Right atrium auricular region (tissue), 2 donors: ENCODE results near the gene OSBPL3. TPM values are rescaled to one million over a fixed set of nuclear protein-coding genes. Genes with fewer than 3 reads are reported as not detected.

Source experiments
- DNase-seq: peaks from one replicate; pipeline ENCODE4 v3.0.0-alpha.2; 2019; ENCODE audit warnings: low spot score
- H3K27ac ChIP-seq, 2 donors: fragments of 200-600 bp; sonication (generic); 1 replicate in 1 of 2; 2 replicates in 1 of 2; pipeline ENCODE4 v1.5.1; 2016 to 2019
- H3K27me3 ChIP-seq, 2 donors: fragments of 200-600 bp; sonication (generic); one replicate each; pipeline versions ENCODE4 v1.5.1 to v1.6.0; 2017 to 2019
- H3K36me3 ChIP-seq: fragments of 200-600 bp; sonication (generic); one replicate; pipeline ENCODE4 v1.5.1; 2016
- H3K4me1 ChIP-seq, 2 donors: fragments of 200-600 bp; sonication (generic); one replicate each; pipeline versions ENCODE4 v1.5.1 to v1.6.0; 2017 to 2019
- H3K4me3 ChIP-seq, 2 donors: fragments of 200-600 bp; sonication (generic); 1 replicate in 1 of 2; 2 replicates in 1 of 2; pipeline ENCODE4 v1.5.1; 2017 to 2019; ENCODE audit warnings: mild to moderate bottlenecking in 1 of 2, moderate library complexity in 1 of 2
- H3K9me3 ChIP-seq, 2 donors: fragments of 200-600 bp; sonication (generic); one replicate each; pipeline ENCODE4 v1.5.1; 2019
- CTCF ChIP-seq, 2 donors: fragments of 200-600 bp; sonication (generic); IDR thresholded peaks; one replicate each; pipeline ENCODE4 v1.5.1; 2019; ENCODE audit warnings: antibody characterized with exemption in 2 of 2
- total RNA-seq, 2 donors: library from RNA; depleted of rRNA; stranded (reverse); fragments of >200 nt; gene quantifications; one replicate each; pipeline ENCODE4 v1.1.0, GENCODE V29; 2016

Gene OSBPL3
- total RNA-seq, 2 donors from 2014 or later, result 4.8 to 6.7 TPM

GRCh38 chr7:24788961-24789576 is 190.9 kb downstream of the OSBPL3 start:
- Histone ChIP-seq H3K27me3 (no peaks in the 10 kb centered on the region), H3K27ac (no peak overlapping the region), H3K4me1 (no peaks in the 10 kb centered on the region), H3K4me3 (no peak overlapping the region), H3K9me3 (no peaks in the 10 kb centered on the region), H3K36me3 (no peaks in the 10 kb centered on the region)
- no peak for DNase-seq
- no peak for TF ChIP-seq CTCF (IDR thresholded peaks at IDR 0.05)

- no peak overlapping the region for H3K27ac ChIP-seq
- H3K27me3 ChIP-seq, result no peaks in the 10 kb centered on the region
- no peaks in the 10 kb centered on the region for H3K36me3 ChIP-seq
- DNase-seq, result no peak
- no peaks in the 10 kb centered on the region for H3K4me1 ChIP-seq
- H3K9me3 ChIP-seq, result no peaks in the 10 kb centered on the region
- no peak overlapping the region for H3K4me3 ChIP-seq
- peak in 1 of 2 donors; percentile 30 for TF ChIP-seq CTCF (IDR thresholded peaks at IDR 0.05)
Observed at GRCh38 chr7:24788075-24788474, 191.9 kb downstream of the OSBPL3 start.

GRCh38 chr7:24786941-24787340 is 193.0 kb downstream of the OSBPL3 start:
- H3K4me1 ChIP-seq, result no peaks in the 10 kb centered on the region
- no peak overlapping the region for H3K27ac ChIP-seq
- no peaks in the 10 kb centered on the region for H3K36me3 ChIP-seq
- H3K9me3 ChIP-seq, result no peaks in the 10 kb centered on the region
- H3K27me3 ChIP-seq, result no peaks in the 10 kb centered on the region
- no peak for DNase-seq
- TF ChIP-seq CTCF (IDR thresholded peaks at IDR 0.05), result no peak
- H3K4me3 ChIP-seq, result no peak overlapping the region

- Histone ChIP-seq H3K36me3 (no peaks in the 10 kb centered on the region), H3K9me3 (no peaks in the 10 kb centered on the region), H3K4me3 (no peak overlapping the region), H3K4me1 (no peaks in the 10 kb centered on the region), H3K27ac (no peak overlapping the region), H3K27me3 (no peaks in the 10 kb centered on the region)
- no peak for TF ChIP-seq CTCF (IDR thresholded peaks at IDR 0.05)
- no peak for DNase-seq
Observed at GRCh38 chr7:24786306-24786705, 193.7 kb downstream of the OSBPL3 start.

GRCh38 chr7:24784277-24784676 is 195.7 kb downstream of the OSBPL3 start:
- Histone ChIP-seq H3K36me3 (no peaks in the 10 kb centered on the region), H3K27me3 (no peaks in the 10 kb centered on the region), H3K4me1 (peaks cover 0 to 2% of the 10 kb centered on the region in 2 donors), H3K4me3 (no peak overlapping the region), H3K27ac (no peak overlapping the region), H3K9me3 (no peaks in the 10 kb centered on the region)
- DNase-seq, result no peak
- TF ChIP-seq CTCF (IDR thresholded peaks at IDR 0.05), result no peak

- Histone ChIP-seq H3K27me3 (no peaks in the 10 kb centered on the region), H3K4me1 (peaks cover 0 to 5% of the 10 kb centered on the region in 2 donors), H3K4me3 (no peak overlapping the region), H3K27ac (no peak overlapping the region), H3K36me3 (no peaks in the 10 kb centered on the region), H3K9me3 (no peaks in the 10 kb centered on the region)
- no peak for TF ChIP-seq CTCF (IDR thresholded peaks at IDR 0.05)
- DNase-seq, result no peak
Observed at GRCh38 chr7:24783698-24784097, 196.3 kb downstream of the OSBPL3 start.
